Stimulated activated CD4-positive, alpha-beta T cell treated with anti-CD3 and anti-CD28 coated beads, Interleukin-15, amount 100 ng/mL, for 24 hours (primary cell): ENCODE results near the gene ATXN10.

Experiments used
- DNase-seq: peaks from one replicate; pipeline ENCODE4 v3.0.0-alpha.2; 2020

ATXN10 gene

GRCh38 chr22:45768490-45768889 lies 96.9 kb downstream of the ATXN10 start:
- DNase-seq: no peak

- DNase-seq: no peak
Measured at GRCh38 chr22:45769569-45770210, 98.1 kb downstream of the ATXN10 start.

- no peak for DNase-seq
Measured at GRCh38 chr22:45770506-45770905, 98.9 kb downstream of the ATXN10 start.

GRCh38 chr22:45771057-45771456 lies 99.4 kb downstream of the ATXN10 start:
- no peak for DNase-seq

GRCh38 chr22:45771711-45772110 lies 100.1 kb downstream of the ATXN10 start:
- DNase-seq: no peak

GRCh38 chr22:45772743-45773142 lies 101.1 kb downstream of the ATXN10 start:
- DNase-seq: no peak

GRCh38 chr22:45774001-45774670 lies 102.5 kb downstream of the ATXN10 start:
- no peak for DNase-seq

- no peak for DNase-seq
Measured at GRCh38 chr22:45775062-45775461, 103.4 kb downstream of the ATXN10 start.

- DNase-seq: no peak
Measured at GRCh38 chr22:45775569-45776312, 104.1 kb downstream of the ATXN10 start.

- no peak for DNase-seq
Measured at GRCh38 chr22:45776313-45776585, 104.6 kb downstream of the ATXN10 start.

GRCh38 chr22:45777046-45777851 lies 105.6 kb downstream of the ATXN10 start:
- DNase-seq: no peak

- no peak for DNase-seq
Measured at GRCh38 chr22:45777852-45778375, 106.3 kb downstream of the ATXN10 start.

GRCh38 chr22:45781459-45781858 lies 109.8 kb downstream of the ATXN10 start:
- no peak for DNase-seq

- no peak for DNase-seq
Measured at GRCh38 chr22:45781966-45782365, 110.3 kb downstream of the ATXN10 start.

- no peak for DNase-seq
Measured at GRCh38 chr22:45783021-45783420, 111.4 kb downstream of the ATXN10 start.

- no peak for DNase-seq
Measured at GRCh38 chr22:45783690-45784089, 112.1 kb downstream of the ATXN10 start.

GRCh38 chr22:45784357-45785277 lies 113.0 kb downstream of the ATXN10 start:
- no peak for DNase-seq

- no peak for DNase-seq
Measured at GRCh38 chr22:45785458-45785857, 113.8 kb downstream of the ATXN10 start.

- DNase-seq: no peak
Measured at GRCh38 chr22:45786726-45787125, 115.1 kb downstream of the ATXN10 start.

- DNase-seq: no peak
Measured at GRCh38 chr22:45787759-45788158, 116.1 kb downstream of the ATXN10 start.

GRCh38 chr22:45788522-45788921 lies 116.9 kb downstream of the ATXN10 start:
- DNase-seq: no peak

- no peak for DNase-seq
Measured at GRCh38 chr22:45790401-45790800, 118.8 kb downstream of the ATXN10 start.
